Endothelial cell of umbilical vein (primary cell): ENCODE results near the gene NSUN6. TPM values are rescaled to one million over a fixed set of nuclear protein-coding genes. Genes with fewer than 3 reads are reported as not detected.

Experiments
- BruUV-seq: library from RNA; stranded (reverse); fragments of 400-500 nt; replicated peaks from 2 replicates; lab custom pipeline; 2021; lab: Mats Ljungman, UMichigan
- CTCF ChIA-PET: fragments of 300-600, 350-600 bp; sonication (Branson Sonifier 250); formaldehyde crosslinking; loops from one replicate; lab custom pipeline; 2021; ENCODE audit warnings: antibody characterized with exemption, inconsistent platforms; lab: Charles Lee
- POLR2A ChIA-PET: fragments of 300-600, 350-600 bp; sonication (Branson Sonifier 250); formaldehyde crosslinking; loops from one replicate; lab custom pipeline; 2021; ENCODE audit warnings: antibody characterized with exemption, inconsistent platforms; lab: Charles Lee
- DNase-seq: peaks from one replicate; pipeline ENCODE4 v3.0.0-alpha.2; 2011; ENCODE audit warnings: low read depth, low spot score
- FAIRE-seq: peaks from 2 replicates; lab custom pipeline; 2011; peaks lifted over from hg19 to GRCh38; lab: Jason Lieb, UNC
- H2AFZ ChIP-seq: 2 replicates; pipeline ENCODE4 v1.6.0; 2012; ENCODE audit warnings: low read depth, low read length, control low read depth, inconsistent platforms
- H3K27ac ChIP-seq: 2 replicates; pipeline ENCODE4 v1.5.1; 2011; ENCODE audit warnings: low read depth, mild to moderate bottlenecking, control low read depth, low read length, moderate library complexity; ENCODE audit not compliant: insufficient read depth
- H3K27me3 ChIP-seq, 2 experiments: 2 replicates each; pipeline versions ENCODE4 v1.6.0 to v1.6.1; 2011; ENCODE audit warnings: low read length in 2 of 2, mixed read lengths in 1 of 2; ENCODE audit not compliant: control insufficient read depth in 2 of 2, insufficient read depth in 2 of 2
- H3K36me3 ChIP-seq, 2 experiments: 2 replicates in 1 of 2; 3 replicates in 1 of 2; pipeline ENCODE4 v1.5.1; 2011; ENCODE audit warnings: low read length in 2 of 2, mild to moderate bottlenecking in 1 of 2, moderate library complexity in 1 of 2; ENCODE audit not compliant: control insufficient read depth in 2 of 2, insufficient read depth in 2 of 2; ENCODE audit errors: extremely low read depth in 1 of 2
- H3K4me1 ChIP-seq: 3 replicates; pipeline ENCODE4 v1.5.1; 2011; ENCODE audit warnings: mild to moderate bottlenecking, low read length; ENCODE audit not compliant: control insufficient read depth, insufficient read depth; ENCODE audit errors: extremely low read depth
- H3K4me2 ChIP-seq: 2 replicates; pipeline ENCODE4 v1.6.1; 2011; ENCODE audit warnings: low read length, control low read depth, mixed read lengths; ENCODE audit not compliant: insufficient read depth
- H3K4me3 ChIP-seq, 3 experiments: fragments of 200-600 bp in 1 of 3; sonication (generic), shearing (Covaris generic) in 1 of 3; replicated peaks in 1 of 3; 2 replicates each; pipeline ENCODE4 v1.5.1; 2011 to 2016; ENCODE audit warnings: control low read depth in 3 of 3, low read length in 3 of 3, mild to moderate bottlenecking in 2 of 3, inconsistent platforms in 1 of 3, low read depth in 1 of 3, moderate library complexity in 1 of 3; ENCODE audit not compliant: insufficient read depth in 1 of 3
- H3K79me2 ChIP-seq: 2 replicates; pipeline ENCODE4 v1.6.0; 2012; ENCODE audit warnings: low read length, inconsistent platforms; ENCODE audit not compliant: control insufficient read depth, insufficient read depth
- H3K9ac ChIP-seq: replicated peaks from 2 replicates; pipeline ENCODE3; 2011; ENCODE audit warnings: low read length, control low read depth; ENCODE audit not compliant: insufficient read depth; ENCODE audit errors: extremely low read depth
- H3K9me1 ChIP-seq: replicated peaks from 3 replicates; pipeline ENCODE4 v1.6.0; 2011; ENCODE audit warnings: mild to moderate bottlenecking, low read length; ENCODE audit not compliant: control insufficient read depth, insufficient read depth; ENCODE audit errors: extremely low read depth
- H3K9me3 ChIP-seq: replicated peaks from 2 replicates; pipeline ENCODE4 v1.5.1; 2012; ENCODE audit warnings: low read length, inconsistent platforms; ENCODE audit not compliant: control insufficient read depth, insufficient read depth
- H4K20me1 ChIP-seq: replicated peaks from 2 replicates; pipeline ENCODE3; 2011; ENCODE audit warnings: mild to moderate bottlenecking, low read length; ENCODE audit not compliant: control insufficient read depth, insufficient read depth; ENCODE audit errors: extremely low read depth
- CTCF ChIP-seq, 2 donors: IDR thresholded peaks; 1 replicate in 1 of 2; 2 replicates in 1 of 2; pipeline ENCODE4 v1.5.1; 2011; ENCODE audit warnings: low read length in 2 of 2, mild to moderate bottlenecking in 2 of 2, moderate library complexity in 2 of 2, control low read depth in 1 of 2, inconsistent platforms in 1 of 2, low read depth in 1 of 2; ENCODE audit not compliant: insufficient read depth in 1 of 2; ENCODE audit errors: extremely low read depth in 1 of 2
- EZH2 ChIP-seq: IDR thresholded peaks from 2 replicates; pipeline ENCODE4 v1.6.1; 2012; ENCODE audit warnings: borderline replicate concordance, low read depth, mild to moderate bottlenecking, moderate library complexity, low read length, inconsistent platforms; ENCODE audit not compliant: severe bottlenecking
- FOS ChIP-seq: IDR thresholded peaks from 2 replicates; pipeline ENCODE4 v1.6.1; 2011; ENCODE audit warnings: mild to moderate bottlenecking, low read length, moderate library complexity, borderline replicate concordance; ENCODE audit not compliant: insufficient read depth
- GATA2 ChIP-seq: IDR thresholded peaks from 2 replicates; pipeline ENCODE4 v1.7.0; 2011; ENCODE audit warnings: low read depth, mild to moderate bottlenecking, moderate library complexity, mixed read lengths, low read length; ENCODE audit not compliant: insufficient read length, insufficient read depth
- JUN ChIP-seq: IDR thresholded peaks from 2 replicates; pipeline ENCODE4 v1.6.1; 2011; ENCODE audit warnings: borderline replicate concordance, low read depth; ENCODE audit not compliant: insufficient read length, insufficient read depth
- MAX ChIP-seq: IDR thresholded peaks from 2 replicates; pipeline ENCODE4 v1.6.1; 2011; ENCODE audit not compliant: insufficient read depth, insufficient read length
- MYC ChIP-seq: IDR thresholded peaks from one replicate; pipeline ENCODE4 v1.6.1; 2011; ENCODE audit warnings: mild to moderate bottlenecking, low read depth, low read length
- POLR2A ChIP-seq: IDR thresholded peaks from 2 replicates; pipeline ENCODE4 v1.6.1; 2012; ENCODE audit warnings: low read depth, mild to moderate bottlenecking, control low read depth, low read length
- POLR2AphosphoS5 ChIP-seq: IDR thresholded peaks from 2 replicates; pipeline ENCODE4 v1.6.1; 2012; ENCODE audit warnings: low read depth, mild to moderate bottlenecking, control low read depth, low read length, moderate library complexity; ENCODE audit not compliant: insufficient read depth
- dilution Hi-C: fragments of 300-500 bp; cut with MboI; formaldehyde crosslinking; loops from one replicate; pipeline ENCODE4 v1.15.0; 2019; ENCODE audit warnings: low sequenced_read_pairs; ENCODE audit not compliant: extremely low pct_ligation_motif_present
- intact Hi-C: fragments of 100-400 bp; cut with micrococcal nuclease; formaldehyde crosslinking; loops from one replicate; pipeline ENCODE4 v1.10.0; 2022
- polyA plus RNA-seq, 4 experiments: library from polyadenylated mRNA; depleted of rRNA in 3 of 4; stranded (reverse) in 3 of 4; unstranded in 1 of 4; fragments of >200 nt; gene quantifications; 2 replicates each; pipeline versions ENCODE4 v1.2.1 to v1.2.3, GENCODE V29; 2011 to 2012; ENCODE audit warnings: missing spikeins in 1 of 4
- total RNA-seq: library from RNA; stranded (reverse); gene quantifications from 2 replicates; pipeline ENCODE4 v1.2.3, GENCODE V29; 2021

Gene NSUN6
- total and polyA plus RNA-seq, 2 donors (not counting 3 experiments of a cell fraction or from before 2014, with no cell fraction given) = 3.3 to 5.2 TPM

- H3K9me3 ChIP-seq = no peaks in the 10 kb centered on the region
- no peak overlapping the region for H3K4me2 ChIP-seq
- H3K79me2 ChIP-seq = peaks cover 27% of the 10 kb centered on the region
- no peak overlapping the region for H2AFZ ChIP-seq
- DNase-seq (no peak), FAIRE-seq (no peak)
- H3K4me3 ChIP-seq = no peak overlapping the region
- H3K27ac ChIP-seq = no peak overlapping the region
- H4K20me1 ChIP-seq = no peaks in the 10 kb centered on the region
- peaks cover 16% of the 10 kb centered on the region for H3K4me1 ChIP-seq
- intact Hi-C loops = no loop called here
- no peak for TF ChIP-seq MAX
- TF ChIP-seq EZH2 = no peak
- TF ChIP-seq POLR2AphosphoS5 = no peak
- TF ChIP-seq JUN = no peak
- no peak for TF ChIP-seq CTCF (IDR thresholded peaks at IDR 0.05; ENCODE audit: extremely low read depth in 1 of 2, insufficient read depth in 1 of 2, low read depth in 1 of 2, low read length in 2 of 2)
- TF ChIP-seq MYC = no peak
- TF ChIP-seq POLR2A = no peak
- TF ChIP-seq FOS = no peak
- no peak for TF ChIP-seq GATA2
- CTCF ChIA-PET = interaction anchor here (0.9 kb wide), 1 partner anchor 17 kb away, joined by 4 read pairs; no protein-coding TSS in a partner anchor
- no peaks in the 10 kb centered on the region for H3K27me3 ChIP-seq
- no peak overlapping the region for H3K9ac ChIP-seq
- dilution Hi-C loops = no loop called here
- no peaks in the 10 kb centered on the region for H3K9me1 ChIP-seq
- H3K36me3 ChIP-seq = no peaks in the 10 kb centered on the region
- POLR2A ChIA-PET = interaction anchor here (0.7 kb wide), 1 partner anchor 56 kb away, joined by 10 read pairs; no protein-coding TSS in a partner anchor
- BruUV-seq = no TSS peak
Measured at GRCh38 chr10:18656724-18657123, 5.3 kb upstream of the NSUN6 start.
